H9 (cell line): Measurements from ENCODE around the gene ZFP28. TPM values are rescaled to one million over a fixed set of nuclear protein-coding genes. Genes with fewer than 3 reads are reported as not detected.

Source experiments
- DNase-seq: peaks from one replicate; pipeline ENCODE4 v3.0.0-alpha.2; 2017
- H2AFZ ChIP-seq: one replicate; pipeline ENCODE4 v1.6.1; 2013; ENCODE audit warnings: mild to moderate bottlenecking, low read length, control low read depth, moderate library complexity
- H2AK5ac ChIP-seq: 2 replicates; pipeline ENCODE4 v1.6.1; 2013; ENCODE audit warnings: low read length, control low read depth, mixed read lengths; ENCODE audit not compliant: insufficient read length
- H2BK120ac ChIP-seq: one replicate; pipeline ENCODE4 v1.6.1; 2013; ENCODE audit warnings: low read depth, mild to moderate bottlenecking, low read length, control low read depth, inconsistent platforms; ENCODE audit not compliant: poor library complexity, severe bottlenecking
- H2BK12ac ChIP-seq: 2 replicates; pipeline ENCODE4 v1.6.1; 2013; ENCODE audit warnings: low read length, control low read depth, mixed read lengths, low read depth; ENCODE audit not compliant: insufficient read length
- H2BK15ac ChIP-seq: 2 replicates; pipeline ENCODE4 v1.6.1; 2013; ENCODE audit warnings: low read depth, low read length, control low read depth
- H2BK20ac ChIP-seq: one replicate; pipeline ENCODE4 v1.6.1; 2013; ENCODE audit warnings: low read depth, mild to moderate bottlenecking, low read length, control low read depth, inconsistent platforms; ENCODE audit not compliant: poor library complexity, severe bottlenecking
- H2BK5ac ChIP-seq: 2 replicates; pipeline ENCODE4 v1.6.1; 2013; ENCODE audit warnings: low read length, control low read depth, mixed read lengths; ENCODE audit not compliant: insufficient read length
- H3K14ac ChIP-seq: 2 replicates; pipeline ENCODE4 v1.6.1; 2013; ENCODE audit warnings: low read length, control low read depth; ENCODE audit not compliant: insufficient read depth
- H3K18ac ChIP-seq: 2 replicates; pipeline ENCODE4 v1.6.1; 2013; ENCODE audit warnings: low read depth, mild to moderate bottlenecking, mixed read lengths, low read length, control low read depth; ENCODE audit not compliant: insufficient read length
- H3K23ac ChIP-seq: 2 replicates; pipeline ENCODE4 v1.6.1; 2013; ENCODE audit warnings: low read length, control low read depth, mixed read lengths, low read depth; ENCODE audit not compliant: insufficient read length
- H3K23me2 ChIP-seq: 2 replicates; pipeline ENCODE4 v1.6.1; 2013; ENCODE audit warnings: low read depth, mild to moderate bottlenecking, mixed read lengths, low read length, control low read depth; ENCODE audit not compliant: insufficient read length, poor library complexity, severe bottlenecking
- H3K27ac ChIP-seq: 2 replicates; pipeline ENCODE4 v1.5.1; 2013; ENCODE audit warnings: low read length, control low read depth, mixed read lengths, low read depth; ENCODE audit not compliant: insufficient read length
- H3K27me3 ChIP-seq: 2 replicates; pipeline ENCODE4 v1.6.1; 2013; ENCODE audit warnings: low read length, control low read depth, inconsistent platforms; ENCODE audit not compliant: insufficient read depth
- H3K4ac ChIP-seq: 2 replicates; pipeline ENCODE4 v1.6.1; 2013; ENCODE audit warnings: low read depth, mild to moderate bottlenecking, control low read depth, inconsistent platforms, low read length, moderate library complexity
- H3K4me1 ChIP-seq: 2 replicates; pipeline ENCODE4 v1.6.1; 2013; ENCODE audit warnings: low read length, control low read depth, inconsistent platforms; ENCODE audit not compliant: insufficient read depth
- H3K4me2 ChIP-seq: 2 replicates; pipeline ENCODE4 v1.6.1; 2013; ENCODE audit warnings: low read length, control low read depth, mixed read lengths; ENCODE audit not compliant: insufficient read length, insufficient read depth
- H3K56ac ChIP-seq: 2 replicates; pipeline ENCODE4 v1.6.1; 2013; ENCODE audit warnings: low read depth, mild to moderate bottlenecking, mixed read lengths, low read length, control low read depth; ENCODE audit not compliant: insufficient read length
- H3K79me1 ChIP-seq: 2 replicates; pipeline ENCODE4 v1.6.1; 2013; ENCODE audit warnings: low read depth, mild to moderate bottlenecking, moderate library complexity, low read length, control low read depth, inconsistent platforms; ENCODE audit not compliant: insufficient read depth, poor library complexity, severe bottlenecking
- H3K79me2 ChIP-seq: 2 replicates; pipeline ENCODE4 v1.6.1; 2013; ENCODE audit warnings: low read length, control low read depth, inconsistent platforms; ENCODE audit not compliant: insufficient read depth
- H3K9ac ChIP-seq: 2 replicates; pipeline ENCODE4 v1.6.1; 2013; ENCODE audit warnings: low read length, control low read depth, mixed read lengths; ENCODE audit not compliant: insufficient read length; ENCODE audit errors: extremely low read depth
- H3K9me3 ChIP-seq: one replicate; pipeline ENCODE4 v1.6.1; 2013; ENCODE audit warnings: low read depth, low read length, inconsistent platforms; ENCODE audit not compliant: control insufficient read depth
- H3T11ph ChIP-seq: one replicate; pipeline ENCODE4 v1.6.1; 2013; ENCODE audit warnings: mild to moderate bottlenecking, low read length, control low read depth, inconsistent platforms
- H4K20me1 ChIP-seq: one replicate; pipeline ENCODE4 v1.6.1; 2013; ENCODE audit not compliant: control insufficient read depth, insufficient read length, insufficient read depth
- H4K5ac ChIP-seq: 2 replicates; pipeline ENCODE4 v1.6.1; 2013; ENCODE audit warnings: low read depth, mild to moderate bottlenecking, mixed read lengths, low read length, control low read depth; ENCODE audit not compliant: insufficient read length
- H4K8ac ChIP-seq: replicated peaks from 2 replicates; pipeline ENCODE4 v1.6.1; 2013; ENCODE audit warnings: low read length, control low read depth, mixed read lengths, low read depth; ENCODE audit not compliant: insufficient read length
- H4K91ac ChIP-seq: 2 replicates; pipeline ENCODE4 v1.6.1; 2013; ENCODE audit warnings: low read depth, mild to moderate bottlenecking, moderate library complexity, mixed read lengths, low read length, control low read depth; ENCODE audit not compliant: insufficient read length
- H3K27ac Mint-ChIP-seq, 3 experiments: 2 replicates in 2 of 3; 3 replicates in 1 of 3; pipeline ENCODE4 v1.8.0; 2020 to 2021; ENCODE audit warnings: mixed read lengths in 3 of 3, mild to moderate bottlenecking in 1 of 3, moderate library complexity in 1 of 3
- H3K27me3 Mint-ChIP-seq: 2 replicates; pipeline ENCODE4 v1.8.0; 2021; ENCODE audit warnings: low read depth, mild to moderate bottlenecking, moderate library complexity, mixed read lengths
- H3K36me3 Mint-ChIP-seq, 3 experiments: 2 replicates in 2 of 3; 3 replicates in 1 of 3; pipeline ENCODE4 v1.8.0; 2020 to 2021; ENCODE audit warnings: low read depth in 3 of 3, mixed read lengths in 3 of 3; ENCODE audit not compliant: insufficient read depth in 1 of 3
- H3K4me1 Mint-ChIP-seq, 2 experiments: 2 replicates each; pipeline ENCODE4 v1.8.0; 2020; ENCODE audit warnings: mixed read lengths in 2 of 2
- H3K4me3 Mint-ChIP-seq, 2 experiments: 2 replicates in 1 of 2; 3 replicates in 1 of 2; pipeline ENCODE4 v1.8.0; 2020 to 2021; ENCODE audit warnings: mild to moderate bottlenecking in 2 of 2, mixed read lengths in 2 of 2, moderate library complexity in 1 of 2
- H3K9me3 Mint-ChIP-seq, 2 experiments: 2 replicates in 1 of 2; 3 replicates in 1 of 2; pipeline ENCODE4 v1.8.0; 2020; ENCODE audit warnings: mild to moderate bottlenecking in 2 of 2, mixed read lengths in 2 of 2, moderate library complexity in 1 of 2
- CTCF ChIP-seq: fragments of 200-600 bp; sonication (generic); conservative IDR thresholded peaks from 3 replicates; pipeline ENCODE4 v1.8.0; 2021; ENCODE audit warnings: antibody characterized with exemption, mild to moderate bottlenecking
- WGBS: extraction: QIAGEN DNeasy Blood & Tissue Kit; methylation state at CpG from one replicate; pipeline ENCODE4 v1.1.7; 2013; ENCODE audit warnings: missing lambda C conversion rate, low lambda C conversion rate, mixed read lengths; ENCODE audit not compliant: insufficient read length; ENCODE audit errors: extremely low coverage; 5-methylcytosine and 5-hydroxymethylcytosine counted together
- total RNA-seq: library from RNA; stranded (reverse); gene quantifications from 2 replicates; pipeline ENCODE4 v1.2.1, GENCODE V29; 2021

The ZFP28 gene
- total RNA-seq, 1 experiment from 2014 or later, result 3.8 TPM

DNA sequence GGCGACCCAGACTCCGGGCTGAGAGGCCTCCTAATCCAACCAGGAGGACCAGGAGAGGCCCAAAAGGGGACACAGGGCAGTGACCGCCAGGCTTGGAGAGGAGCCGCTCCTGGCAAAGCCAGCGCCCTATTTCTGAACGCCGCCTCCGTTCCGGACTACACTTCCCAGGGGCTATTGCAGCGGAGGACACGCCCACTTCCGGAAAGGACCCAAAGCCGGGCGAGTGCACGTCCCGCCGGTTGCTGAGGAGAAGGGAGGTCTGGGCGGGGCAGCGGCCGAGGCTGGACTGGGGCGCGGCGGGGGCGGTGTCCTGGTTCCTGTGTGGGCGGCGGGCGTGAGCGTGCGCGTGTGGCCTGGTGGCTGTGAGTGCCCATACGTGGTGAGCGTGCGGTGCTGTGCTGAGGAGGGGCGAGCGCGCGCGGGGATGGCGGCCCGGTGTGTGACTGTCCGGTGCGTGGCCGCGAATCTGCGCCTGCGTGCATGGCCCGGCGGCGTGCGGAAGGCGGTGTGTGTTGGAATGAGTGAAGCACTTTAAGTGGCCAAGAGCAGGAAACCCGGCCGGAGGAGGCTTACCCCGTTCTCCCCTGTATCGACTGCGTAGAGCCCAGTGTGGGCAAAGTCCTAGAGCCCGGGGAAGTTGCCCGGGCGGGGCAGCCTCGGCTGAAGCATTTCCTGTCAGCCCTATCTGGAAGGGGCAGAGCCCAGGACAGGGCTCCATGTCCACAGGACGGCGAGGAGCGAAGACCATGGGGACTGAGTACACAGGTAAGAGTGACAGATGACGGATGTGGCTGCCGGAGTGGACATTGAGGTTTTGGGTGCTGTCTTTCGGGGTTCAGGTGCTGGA lies 28.7 kb downstream of the ZFP28 start, which contains the start of gene ZNF470:
Gene ZNF470 (plus strand): TSS at position 195 of the 847 bp plus-strand sequence. CDS start 2,844 bp downstream, outside the sequence.
- Histone ChIP-seq H3K23me2 (peaks cover 3% of the 10 kb centered on the region), H4K5ac (no peak within 1 kb of the TSS), H2BK15ac (no peak within 1 kb of the TSS), H2BK20ac (no peak within 1 kb of the TSS), H2BK5ac (no peak within 1 kb of the TSS), H4K8ac (no peak within 1 kb of the TSS), H3K79me2 (no peaks in the 10 kb centered on the region), H3K4me1 (peaks cover 4% of the 10 kb centered on the region; the same call in 1 of the 2 replicates), H3K18ac (peak within 1 kb of the TSS; percentile 88), H3K14ac (peak within 1 kb of the TSS; percentile 84), H2BK12ac (no peak within 1 kb of the TSS), H2AFZ (peak within 1 kb of the TSS; percentile 96), H3T11ph (no peak within 1 kb of the TSS), H4K20me1 (no peaks in the 10 kb centered on the region), H4K91ac (no peak within 1 kb of the TSS), H3K4ac (no peak within 1 kb of the TSS), H3K4me2 (peak within 1 kb of the TSS; percentile 93), H3K27me3 (no peaks in the 10 kb centered on the region), H3K27ac (no peak within 1 kb of the TSS), H2AK5ac (no peak within 1 kb of the TSS), H3K9me3 (peaks cover 50% of the 10 kb centered on the region), H3K9ac (peak within 1 kb of the TSS; percentile 74), H3K79me1 (no peaks in the 10 kb centered on the region), H2BK120ac (no peak within 1 kb of the TSS), H3K56ac (no peak within 1 kb of the TSS), H3K23ac (no peak within 1 kb of the TSS)
- H3K36me3 Mint-ChIP-seq, result peaks cover 44 to 67% (median 66%) of the 10 kb centered on the region in 3 experiments
- peaks cover 5 to 7% of the 10 kb centered on the region in 2 experiments; a peak in 3 of 4 replicates for H3K4me1 Mint-ChIP-seq
- peak; percentile 93 for DNase-seq
- H3K27ac Mint-ChIP-seq, result peak within 1 kb of the TSS; percentile 44 to 95 (median 87); a peak in 3 of 7 replicates
- no peak for TF ChIP-seq CTCF
- H3K27me3 Mint-ChIP-seq, result no peaks in the 10 kb centered on the region; the same call in 1 of the 2 replicates
- WGBS, result no CpG with 5 or more reads among the region's 66 CpGs
- H3K9me3 Mint-ChIP-seq, result peaks cover 72 to 75% of the 10 kb centered on the region in 2 experiments
- peak within 1 kb of the TSS; percentile 98 for H3K4me3 Mint-ChIP-seq
